SK-N-MC (cell line): ENCODE measurements around the gene VARS2.

Source experiments
- EZH2 ChIP-seq: fragments of 200-600 bp; sonication (generic); IDR thresholded peaks from one replicate; pipeline ENCODE4 v1.6.1; 2017; ENCODE audit warnings: antibody characterized with exemption
- FOXP2 ChIP-seq: optimal IDR thresholded peaks from 2 replicates; pipeline ENCODE3; 2011; ENCODE audit warnings: mild to moderate bottlenecking, moderate library complexity; ENCODE audit not compliant: insufficient read depth; ENCODE audit errors: extremely low read length, control extremely low read depth
- POLR2AphosphoS5 ChIP-seq: IDR thresholded peaks from 2 replicates; pipeline ENCODE4 v1.6.1; 2012; ENCODE audit warnings: mild to moderate bottlenecking, low read depth, low read length, borderline replicate concordance

GRCh38 chr6:30894935-30895334 lies 19.1 kb upstream of the VARS2 start:
- TF ChIP-seq EZH2 (no peak), POLR2AphosphoS5 (no peak), FOXP2 (no peak)
